NCI-H2196 treated with DMSO at 0.1 percent for 48 hours (cell line): ENCODE data around the gene NLRC3.

Source experiments
- DNase-seq: peaks from one replicate; lab custom pipeline; 2025; ENCODE audit not compliant: unreplicated experiment; lab: John Stamatoyannopoulos, UW

Gene NLRC3

DNA sequence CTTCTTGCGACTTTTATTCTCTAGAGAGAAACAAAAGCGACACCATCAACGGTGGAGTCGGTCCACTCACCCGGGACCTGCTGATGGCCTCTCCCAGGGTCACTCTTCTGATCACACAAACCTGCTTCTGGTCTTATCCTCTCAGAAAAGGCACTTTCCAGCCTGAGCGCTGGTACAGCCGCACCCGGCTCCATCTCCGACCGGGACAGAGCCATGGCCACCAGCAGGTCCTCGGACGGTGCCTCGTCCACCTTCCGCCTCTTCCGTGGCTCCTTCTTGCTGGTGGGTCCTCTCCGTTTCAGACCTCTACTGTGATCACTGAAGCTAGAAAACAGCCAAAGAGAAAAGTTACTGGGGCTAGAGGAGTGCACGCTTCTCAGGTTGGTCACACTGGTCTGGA, 20.5 kb upstream of the NLRC3 start:
- no peak for DNase-seq

DNA sequence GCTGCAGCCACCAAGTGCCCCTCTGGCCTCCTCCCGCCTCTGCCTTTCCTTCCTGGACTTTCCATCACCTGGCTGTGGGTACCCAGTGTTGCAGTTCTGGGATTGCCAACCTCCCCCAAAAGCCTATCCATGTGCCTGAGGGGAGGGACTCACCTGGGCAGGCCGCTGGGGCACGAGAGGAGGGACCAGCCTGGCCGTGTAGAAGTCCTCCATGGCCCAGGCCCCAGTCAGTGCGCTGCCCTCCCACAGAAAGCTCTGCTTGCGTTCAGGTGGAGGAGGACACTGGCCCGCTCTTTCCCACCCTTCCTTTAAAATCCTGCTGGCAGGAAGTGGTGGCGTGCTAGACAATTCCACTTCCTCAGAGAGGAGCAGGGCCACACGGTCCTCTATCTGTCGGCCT, 20.0 kb upstream of the NLRC3 start:
- no peak for DNase-seq

DNA sequence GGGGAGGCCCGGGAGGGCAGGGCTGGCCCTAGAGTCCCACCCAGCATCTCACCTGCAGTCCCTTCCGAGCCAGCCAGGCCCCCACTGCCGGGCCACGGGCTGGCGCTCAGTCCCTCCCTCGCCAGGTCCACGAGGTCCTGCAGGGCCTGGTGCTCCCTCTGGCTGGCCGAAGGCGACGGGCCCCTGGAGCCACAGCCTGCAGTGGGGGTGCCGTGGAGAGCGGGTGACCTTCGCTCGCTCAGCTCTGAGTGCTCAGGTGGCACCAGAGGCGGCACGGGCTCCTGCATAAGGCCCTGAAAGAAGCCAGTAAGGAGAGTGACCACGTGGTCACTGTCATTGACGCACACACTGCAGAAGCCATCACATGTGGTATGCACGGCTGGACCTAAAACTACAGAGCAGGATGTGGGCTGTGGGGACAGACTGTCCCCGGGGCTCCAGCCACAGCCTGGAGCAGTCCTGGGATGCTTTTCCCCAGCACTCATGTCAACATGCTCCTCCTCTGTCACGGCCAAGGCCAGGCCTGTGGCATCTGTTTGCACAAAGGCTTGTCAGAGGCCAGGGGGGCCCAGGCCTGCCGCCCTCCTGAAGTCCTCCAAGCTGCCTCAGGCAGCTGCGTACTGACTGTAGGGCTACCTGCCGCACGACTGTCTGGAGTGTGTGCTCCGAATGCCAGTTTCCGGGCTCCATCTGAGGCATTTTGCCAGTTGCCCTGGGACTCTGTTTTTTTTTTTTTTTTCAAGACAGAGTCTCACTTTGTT, 19.1 kb upstream of the NLRC3 start:
- DNase-seq, result no peak

GRCh38 chr16:3595521-3596021, 18.4 kb upstream of the NLRC3 start:
- DNase-seq, result no peak

GRCh38 chr16:3595110-3595486, 17.9 kb upstream of the NLRC3 start:
- no peak for DNase-seq

DNA sequence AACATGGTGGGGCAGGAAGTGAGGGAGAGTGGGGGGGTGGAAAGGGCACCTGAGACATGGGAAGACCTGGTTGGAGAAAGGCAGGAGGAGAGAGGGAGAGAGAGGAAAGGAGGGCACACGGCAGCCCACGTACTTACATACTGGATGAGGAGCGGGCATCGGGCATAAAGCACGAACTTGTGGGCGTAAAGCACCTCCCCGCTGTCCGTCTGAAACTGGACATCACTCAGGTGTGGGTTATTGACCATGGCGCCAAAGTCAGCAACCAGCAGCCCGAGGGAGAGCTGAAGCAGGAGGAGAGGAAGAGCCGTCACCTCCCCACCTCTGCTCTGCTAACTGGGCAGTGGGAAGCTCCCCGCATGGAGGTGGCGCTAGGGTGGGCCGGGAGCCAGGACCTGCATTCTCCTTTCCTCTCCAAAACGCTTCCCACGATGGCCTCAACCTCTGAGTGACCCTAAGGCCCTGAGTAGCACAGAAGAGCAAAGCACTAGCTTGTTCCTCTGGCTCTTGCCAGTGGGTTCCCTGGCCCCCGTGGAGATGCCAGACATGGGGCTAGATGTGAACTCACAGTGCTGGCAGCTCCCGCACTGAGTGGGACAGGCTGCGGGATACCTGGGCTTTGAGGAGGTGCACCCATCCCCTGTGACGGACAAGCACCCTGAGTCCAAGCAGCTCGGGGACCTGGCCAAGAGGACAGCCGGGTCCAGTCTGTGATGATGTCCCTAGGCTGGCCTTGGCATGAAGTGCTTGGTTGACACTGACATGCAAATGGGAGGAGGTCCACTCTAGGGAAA, 17.3 kb upstream of the NLRC3 start:
- no peak for DNase-seq

GRCh38 chr16:3592559-3592958, 15.4 kb upstream of the NLRC3 start:
- DNase-seq, result no peak

DNA sequence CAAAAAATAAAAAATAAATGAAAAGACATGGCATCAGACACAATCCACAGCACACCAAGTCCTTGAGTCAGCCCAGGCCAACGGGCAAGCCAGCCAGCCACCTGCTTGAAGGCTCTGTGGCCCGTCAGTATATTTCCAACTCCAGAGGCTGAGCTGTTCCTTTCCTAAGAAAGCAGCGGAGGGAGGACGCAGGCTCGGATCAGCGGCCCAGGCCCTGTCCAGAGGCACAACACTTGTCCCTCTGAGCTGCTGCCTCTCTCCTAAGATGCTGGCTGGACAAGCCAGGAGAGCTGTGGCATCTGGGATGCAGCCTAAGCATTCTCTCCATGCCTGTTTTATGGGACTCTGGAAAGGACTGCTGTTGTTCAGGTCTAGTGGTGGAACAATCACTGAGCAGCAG, 14.8 kb upstream of the NLRC3 start:
- DNase-seq, result no peak

GRCh38 chr16:3591436-3591803, 14.2 kb upstream of the NLRC3 start:
- DNase-seq, result no peak

DNA sequence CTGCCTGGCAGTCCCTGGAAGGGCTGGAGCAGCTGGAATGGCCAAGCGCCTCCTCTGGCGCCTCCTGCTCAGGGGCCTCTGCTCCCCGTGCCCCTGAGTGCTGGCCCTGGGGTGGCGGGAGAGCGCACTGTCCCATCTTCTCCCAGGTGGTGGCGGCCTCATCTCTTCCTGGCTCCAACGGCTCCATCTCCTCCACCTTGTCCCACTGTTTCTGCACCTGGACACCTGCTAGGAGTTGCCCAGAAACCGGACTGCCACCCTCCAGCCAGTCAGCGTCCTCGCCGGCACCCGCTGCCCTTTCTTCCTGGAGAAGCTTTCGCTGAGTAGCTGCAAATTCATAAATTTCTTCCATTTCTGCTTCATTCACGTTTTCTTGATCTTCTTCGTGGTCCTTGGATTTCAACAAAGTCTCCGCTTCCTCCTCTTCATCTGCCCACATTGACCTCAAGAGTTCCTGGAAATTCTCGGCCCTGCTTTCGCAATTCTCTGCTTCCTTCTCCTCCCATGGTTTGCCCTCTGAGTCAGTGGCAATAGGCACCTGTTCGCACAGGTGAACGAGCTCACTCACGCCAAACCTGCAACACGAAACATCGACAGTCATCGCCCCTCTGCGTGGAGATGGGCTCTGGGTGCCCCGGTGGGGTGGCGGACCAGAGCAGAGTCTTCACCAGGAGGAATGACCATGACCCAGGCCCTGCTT, 13.7 kb upstream of the NLRC3 start:
- DNase-seq, result no peak

GRCh38 chr16:3589991-3590701, 12.9 kb upstream of the NLRC3 start:
- DNase-seq, result no peak

DNA sequence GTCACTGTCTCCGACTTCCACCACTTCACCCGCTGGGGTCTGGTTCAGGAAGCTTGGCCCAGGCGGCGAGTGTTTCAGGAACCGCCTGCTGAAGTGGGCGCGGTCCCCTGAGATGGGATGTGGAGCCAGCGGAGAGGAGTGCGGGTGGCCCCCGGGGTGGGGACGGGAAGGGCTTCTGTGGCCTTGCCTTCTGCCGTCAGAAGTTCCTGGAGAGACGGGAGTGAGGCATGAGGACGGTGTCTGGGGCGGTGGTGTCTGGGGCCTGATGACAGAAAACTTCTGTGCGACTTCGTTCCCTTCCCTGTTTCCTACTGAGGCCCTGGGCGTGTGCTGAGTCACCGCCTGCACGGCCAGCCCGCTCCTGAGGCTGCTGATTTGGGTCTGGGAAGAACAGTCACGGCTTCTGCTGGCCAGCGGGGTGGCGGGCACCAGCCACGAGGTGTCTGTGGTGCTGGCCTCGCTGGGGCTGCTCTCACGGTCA, 12.3 kb upstream of the NLRC3 start:
- no peak for DNase-seq

DNA sequence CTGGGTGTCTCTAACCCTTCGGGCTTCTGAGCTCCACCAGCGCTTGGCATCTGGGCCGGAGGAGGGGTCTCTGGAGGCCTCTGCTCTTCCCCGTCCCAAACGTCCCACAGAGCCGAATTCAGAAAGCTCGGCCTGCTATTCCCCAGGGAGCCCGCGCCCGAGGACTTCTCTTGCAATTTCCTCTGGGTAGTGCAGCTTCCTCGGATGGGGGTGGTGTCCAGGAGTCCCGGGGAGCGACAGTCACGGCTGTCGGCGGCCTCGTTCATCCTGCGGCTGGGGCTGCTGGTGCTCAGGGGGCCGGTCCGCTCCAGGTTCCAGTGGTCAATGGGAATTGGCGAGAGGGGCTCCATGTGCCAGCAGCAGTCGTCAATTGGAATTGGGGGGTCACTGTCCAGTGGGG, 11.8 kb upstream of the NLRC3 start:
- DNase-seq, result no peak

DNA sequence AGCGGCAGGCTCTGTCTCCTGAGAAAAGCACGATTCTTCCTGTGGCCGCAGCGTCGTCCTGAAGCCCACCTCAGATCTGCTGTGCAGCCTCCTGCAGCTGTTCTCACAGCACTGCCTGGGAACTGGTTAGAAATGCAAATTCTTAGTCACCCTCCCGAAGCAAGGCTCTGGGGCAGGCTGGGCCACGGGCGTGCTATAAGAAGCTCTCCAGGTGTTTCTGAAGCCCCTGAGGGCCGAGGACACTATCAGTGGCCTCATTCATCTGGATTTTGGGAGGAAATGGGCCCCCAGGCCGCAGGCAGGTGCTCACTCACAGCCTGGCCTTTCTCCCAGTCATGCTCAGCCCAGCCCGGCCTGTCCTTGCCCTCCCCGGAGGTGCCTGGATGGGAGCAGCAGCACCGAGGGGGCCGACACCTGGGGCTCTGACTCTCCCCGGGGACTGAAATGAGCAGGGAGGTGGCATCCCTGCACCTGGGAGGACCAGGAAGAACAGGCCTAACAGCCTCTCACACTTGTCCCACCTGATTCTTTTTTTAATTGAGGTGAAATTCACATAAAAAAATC, 10.4 kb upstream of the NLRC3 start:
- no peak for DNase-seq

- no peak for DNase-seq
Measured at GRCh38 chr16:3584412-3584811, 7.2 kb upstream of the NLRC3 start.

DNA sequence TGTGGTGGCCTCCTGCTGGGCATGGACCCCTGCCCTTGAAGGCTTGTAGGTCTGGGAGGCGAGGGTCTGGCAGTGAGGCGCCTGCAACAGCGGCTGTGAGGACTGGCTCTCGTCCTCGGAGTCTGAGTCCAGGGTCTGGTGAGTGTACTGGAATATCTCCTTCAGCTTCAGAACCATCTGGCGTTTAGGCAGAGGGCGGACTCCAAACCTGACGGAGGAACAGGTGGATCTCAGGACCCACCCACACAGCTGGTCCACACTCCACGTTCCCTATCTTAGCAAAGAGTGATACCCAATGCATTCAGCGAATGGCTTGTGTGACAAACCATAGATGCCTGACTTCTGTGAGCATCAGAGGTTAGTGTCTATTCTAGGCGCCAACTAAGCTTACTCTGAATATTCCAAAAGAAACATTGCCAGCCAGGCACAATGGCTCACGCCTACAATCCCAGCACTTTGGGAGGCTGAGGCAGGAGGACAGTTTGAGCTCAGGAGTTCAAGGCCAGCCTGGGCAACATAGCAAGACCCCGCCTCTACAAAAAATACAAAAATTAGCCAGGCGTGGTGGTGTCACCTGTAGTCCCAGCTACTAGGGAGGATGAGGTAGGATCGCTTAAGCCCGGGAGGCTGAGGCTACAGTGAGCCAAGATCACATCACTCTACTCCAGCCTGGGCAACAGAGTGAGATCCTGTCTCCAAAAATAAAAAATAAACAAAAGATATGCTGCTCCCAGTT, 6.3 kb upstream of the NLRC3 start:
- DNase-seq, result no peak

GRCh38 chr16:3582276-3583165, 5.3 kb upstream of the NLRC3 start:
- no peak for DNase-seq

GRCh38 chr16:3581392-3581791, 4.2 kb upstream of the NLRC3 start:
- no peak for DNase-seq

DNA sequence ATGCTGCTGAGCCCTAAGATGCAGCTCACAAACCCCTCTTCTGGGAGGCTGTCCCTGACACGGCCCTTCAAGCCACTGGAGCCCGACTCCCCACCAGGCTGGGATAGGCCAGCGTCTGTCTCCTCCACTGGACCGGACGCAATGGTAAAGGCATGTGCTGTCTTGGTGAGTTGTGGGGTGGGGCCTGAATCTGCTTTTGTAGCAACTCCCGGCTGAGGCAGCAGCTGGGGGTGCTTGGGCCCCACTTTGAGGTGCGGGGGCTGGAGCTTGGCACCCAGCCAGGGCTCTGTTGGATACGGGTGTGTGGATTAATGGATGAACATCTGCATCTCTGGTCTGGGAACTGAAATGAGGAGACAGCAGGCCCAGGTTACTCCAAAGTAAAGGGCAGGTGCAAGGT, 3.5 kb upstream of the NLRC3 start:
- no peak for DNase-seq
